Measurements from ENCODE around the gene UNC13D. TPM values are rescaled to one million over a fixed set of nuclear protein-coding genes. Genes with fewer than 3 reads are reported as not detected.

Gene UNC13D
- total RNA-seq, 2 experiments from 2014 or later = 8.0 to 17.8 TPM

DNA sequence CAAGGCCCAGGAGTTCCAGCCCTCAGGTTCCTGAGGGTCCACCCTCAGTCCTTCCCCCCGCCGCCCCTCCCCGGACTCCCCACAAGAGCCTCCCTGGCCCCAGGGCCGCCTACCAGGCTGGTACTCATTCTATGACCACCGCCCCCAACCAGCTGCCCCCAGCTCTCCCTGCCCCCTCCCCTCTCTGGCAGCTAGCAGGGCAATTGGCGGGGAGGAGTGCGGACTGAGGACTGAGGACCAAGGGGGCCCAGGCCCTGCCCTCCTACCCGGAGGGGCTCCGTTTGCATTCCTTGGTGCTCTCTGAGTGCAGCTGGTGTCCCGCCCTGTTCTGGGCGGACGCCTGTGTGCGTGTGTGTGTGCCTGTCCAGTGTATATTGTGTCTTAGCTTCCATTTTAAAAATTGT lies 19.1 kb downstream of the UNC13D start:
- Histone ChIP-seq H3K9me3 (ENCODE audit: low read length) (no peaks in the 10 kb centered on the region), H3K9me2 (ENCODE audit: insufficient read depth, low read length) (no peaks in the 10 kb centered on the region), H3K79me2 (ENCODE audit: insufficient read depth, low read depth, low read length) (no peaks in the 10 kb centered on the region), H3K36me3 (ENCODE audit: insufficient read depth, low read length) (peaks cover 46% of the 10 kb centered on the region), H4K20me1 (ENCODE audit: insufficient read depth, low read length) (no peaks in the 10 kb centered on the region), H3K4me1 (ENCODE audit: insufficient read depth, low read length, poor library complexity, severe bottlenecking) (peaks cover 20% of the 10 kb centered on the region), H3K4me3 (ENCODE audit: low read depth, low read length, poor library complexity, severe bottlenecking) (no peak overlapping the region), H3K4me2 (ENCODE audit: low read length) (no peak overlapping the region), H3K27ac (ENCODE audit: low read depth, low read length, poor library complexity, severe bottlenecking) (no peak overlapping the region), H2AFZ (ENCODE audit: low read length) (no peak overlapping the region)
- ChIA-PET POLR2A (interaction anchor here (1.0 kb wide), 1 partner anchor 39 kb away, joined by 3 read pairs; no protein-coding TSS in a partner anchor), CTCF (ENCODE audit: unreplicated experiment) (no interaction called here)
- BruUV-seq (replicated peaks) = no TSS peak
- intact Hi-C loops (cut with micrococcal nuclease; ENCODE audit: unreplicated experiment) = no loop called here
- DNase-seq (ENCODE audit: low spot score) = no peak
- TF ChIP-seq, protein P1, sequence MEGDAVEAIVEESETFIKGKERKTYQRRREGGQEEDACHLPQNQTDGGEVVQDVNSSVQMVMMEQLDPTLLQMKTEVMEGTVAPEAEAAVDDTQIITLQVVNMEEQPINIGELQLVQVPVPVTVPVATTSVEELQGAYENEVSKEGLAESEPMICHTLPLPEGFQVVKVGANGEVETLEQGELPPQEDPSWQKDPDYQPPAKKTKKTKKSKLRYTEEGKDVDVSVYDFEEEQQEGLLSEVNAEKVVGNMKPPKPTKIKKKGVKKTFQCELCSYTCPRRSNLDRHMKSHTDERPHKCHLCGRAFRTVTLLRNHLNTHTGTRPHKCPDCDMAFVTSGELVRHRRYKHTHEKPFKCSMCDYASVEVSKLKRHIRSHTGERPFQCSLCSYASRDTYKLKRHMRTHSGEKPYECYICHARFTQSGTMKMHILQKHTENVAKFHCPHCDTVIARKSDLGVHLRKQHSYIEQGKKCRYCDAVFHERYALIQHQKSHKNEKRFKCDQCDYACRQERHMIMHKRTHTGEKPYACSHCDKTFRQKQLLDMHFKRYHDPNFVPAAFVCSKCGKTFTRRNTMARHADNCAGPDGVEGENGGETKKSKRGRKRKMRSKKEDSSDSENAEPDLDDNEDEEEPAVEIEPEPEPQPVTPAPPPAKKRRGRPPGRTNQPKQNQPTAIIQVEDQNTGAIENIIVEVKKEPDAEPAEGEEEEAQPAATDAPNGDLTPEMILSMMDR (conservative IDR thresholded peaks at IDR 0.05; ENCODE audit: low read length) = no peak
- TF ChIP-seq EZH2phosphoT487 (IDR thresholded peaks at IDR 0.05; ENCODE audit: borderline replicate concordance, low read depth, low read length) = no peak

DNA sequence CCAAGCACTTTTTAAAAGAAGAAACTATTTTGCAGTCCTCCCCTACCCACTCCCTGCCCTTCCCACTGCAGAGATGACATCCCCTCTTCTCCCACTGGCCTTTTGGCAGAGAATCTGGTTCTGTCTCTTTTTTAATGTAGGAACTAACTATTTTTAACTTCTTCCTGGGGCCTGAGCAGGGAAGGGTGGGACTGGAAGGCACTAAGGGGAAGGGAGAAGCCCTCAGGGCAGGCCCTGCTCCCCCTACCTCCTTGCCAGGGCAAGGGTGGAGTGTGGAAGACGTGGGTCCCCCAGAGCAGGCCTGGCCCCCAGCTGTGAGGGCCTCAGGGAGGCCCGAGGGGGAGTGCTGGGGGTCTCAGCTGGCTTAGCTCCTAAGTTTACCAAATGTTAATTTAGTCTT lies 19.5 kb downstream of the UNC13D start:
- no peak overlapping the region for H3K4me3 ChIP-seq (ENCODE audit: low read depth, low read length, poor library complexity, severe bottlenecking)
- CTCF ChIA-PET (ENCODE audit: unreplicated experiment) = no interaction called here
- POLR2A ChIA-PET = interaction anchor here (1.0 kb wide), 1 partner anchor 39 kb away, joined by 3 read pairs; no protein-coding TSS in a partner anchor
- H3K27ac ChIP-seq (ENCODE audit: low read depth, low read length, poor library complexity, severe bottlenecking) = no peak overlapping the region
- intact Hi-C loops (cut with micrococcal nuclease; ENCODE audit: unreplicated experiment) = no loop called here
- H3K79me2 ChIP-seq (ENCODE audit: insufficient read depth, low read depth, low read length) = no peaks in the 10 kb centered on the region
- peaks cover 50% of the 10 kb centered on the region for H3K36me3 ChIP-seq (ENCODE audit: insufficient read depth, low read length)
- no TSS peak for BruUV-seq (replicated peaks)
- TF ChIP-seq, protein P1 (conservative IDR thresholded peaks at IDR 0.05; ENCODE audit: low read length) = no peak
- TF ChIP-seq EZH2phosphoT487 (IDR thresholded peaks at IDR 0.05; ENCODE audit: borderline replicate concordance, low read depth, low read length) = no peak
- no peaks in the 10 kb centered on the region for H3K9me3 ChIP-seq (ENCODE audit: low read length)
- no peak overlapping the region for H3K4me2 ChIP-seq (ENCODE audit: low read length)
- H3K9me2 ChIP-seq (ENCODE audit: insufficient read depth, low read length) = no peaks in the 10 kb centered on the region
- peaks cover 20% of the 10 kb centered on the region for H3K4me1 ChIP-seq (ENCODE audit: insufficient read depth, low read length, poor library complexity, severe bottlenecking)
- H2AFZ ChIP-seq (ENCODE audit: low read length) = no peak overlapping the region
- no peaks in the 10 kb centered on the region for H4K20me1 ChIP-seq (ENCODE audit: insufficient read depth, low read length)
- no peak for DNase-seq (ENCODE audit: low spot score)

DNA sequence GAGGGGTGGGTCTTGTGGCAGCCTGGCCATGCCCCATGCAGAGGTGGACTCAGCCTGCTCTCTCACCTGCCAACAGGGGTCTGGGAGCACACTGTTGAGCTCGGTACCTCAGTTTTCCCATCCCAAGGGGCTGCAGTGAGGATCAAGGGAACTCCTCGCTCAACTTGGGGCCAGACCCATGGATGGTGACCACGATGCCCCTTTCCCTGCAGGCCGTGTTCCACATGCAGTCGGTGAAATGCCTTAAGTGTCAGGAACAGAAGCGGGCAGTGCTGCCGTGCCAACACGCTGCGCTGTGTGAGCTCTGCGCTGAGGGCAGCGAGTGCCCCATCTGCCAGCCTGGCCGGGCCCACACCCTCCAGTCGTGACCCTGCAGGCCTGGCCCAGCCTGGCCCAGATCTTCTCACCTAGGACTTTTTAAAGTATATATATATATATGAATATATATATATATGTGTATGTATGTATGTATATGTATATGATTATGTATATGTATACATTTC lies 20.1 kb downstream of the UNC13D start:
- H3K36me3 ChIP-seq (ENCODE audit: insufficient read depth, low read length) = peaks cover 56% of the 10 kb centered on the region

More for the DNA sequence above, 20.1 kb downstream of the UNC13D start:
- no peak for TF ChIP-seq EZH2phosphoT487 (IDR thresholded peaks at IDR 0.05; ENCODE audit: borderline replicate concordance, low read depth, low read length)
- TF ChIP-seq, protein P1 (conservative IDR thresholded peaks at IDR 0.05; ENCODE audit: low read length) = no peak
- H3K4me3 ChIP-seq (ENCODE audit: low read depth, low read length, poor library complexity, severe bottlenecking) = no peak overlapping the region
- no peaks in the 10 kb centered on the region for H3K79me2 ChIP-seq (ENCODE audit: insufficient read depth, low read depth, low read length)
- no peak overlapping the region for H3K4me2 ChIP-seq (ENCODE audit: low read length)
- no peak for DNase-seq (ENCODE audit: low spot score)
- H3K27ac ChIP-seq (ENCODE audit: low read depth, low read length, poor library complexity, severe bottlenecking) = no peak overlapping the region
- no peaks in the 10 kb centered on the region for H3K9me2 ChIP-seq (ENCODE audit: insufficient read depth, low read length)
- no peaks in the 10 kb centered on the region for H4K20me1 ChIP-seq (ENCODE audit: insufficient read depth, low read length)
- intact Hi-C loops (cut with micrococcal nuclease; ENCODE audit: unreplicated experiment) = no loop called here
- CTCF ChIA-PET (ENCODE audit: unreplicated experiment) = no interaction called here
- H3K4me1 ChIP-seq (ENCODE audit: insufficient read depth, low read length, poor library complexity, severe bottlenecking) = peaks cover 20% of the 10 kb centered on the region
- POLR2A ChIA-PET = interaction anchor here (1.0 kb wide), 1 partner anchor 38 kb away, joined by 3 read pairs; no protein-coding TSS in a partner anchor
- H3K9me3 ChIP-seq (ENCODE audit: low read length) = no peaks in the 10 kb centered on the region
- no TSS peak for BruUV-seq (replicated peaks)
- H2AFZ ChIP-seq (ENCODE audit: low read length) = no peak overlapping the region

Measured in OCI-LY7 (cell line).